GM23248 (cell line): ENCODE data around the gene SLC8A1.

Experiments
- EZH2 ChIP-seq: fragments of 200-600 bp; sonication (generic); IDR thresholded peaks from 2 replicates; pipeline ENCODE4 v1.6.1; 2018; ENCODE audit warnings: antibody characterized with exemption, mild to moderate bottlenecking; ENCODE audit not compliant: insufficient read depth, poor library complexity, severe bottlenecking
- EZH2phosphoT487 ChIP-seq: fragments of 200-600 bp; sonication (generic); IDR thresholded peaks from 2 replicates; pipeline ENCODE4 v1.6.1; 2018; ENCODE audit warnings: antibody characterized with exemption, moderate library complexity, mild to moderate bottlenecking, low read depth; ENCODE audit not compliant: insufficient read depth

- TF ChIP-seq EZH2phosphoT487 (no peak), EZH2 (no peak)
Measured at GRCh38 chr2:40169430-40169829, 282.5 kb downstream of the SLC8A1 start.
